Eye (tissue), 1 donor: ENCODE data around the gene RTF2.
A peak's percentile ranks its signal among the peaks of the same experiment; 100 is the strongest.

Experiments
- DNase-seq: peaks from one replicate; pipeline ENCODE4 v3.0.0-alpha.2; 2015

The RTF2 gene

GRCh38 chr20:56439771-56440291, 28.6 kb upstream of the RTF2 start:
- peak; percentile 51 for DNase-seq

GRCh38 chr20:56440346-56441007, 27.9 kb upstream of the RTF2 start:
- DNase-seq = no peak

GRCh38 chr20:56442389-56443365, 25.8 kb upstream of the RTF2 start:
- no peak for DNase-seq

GRCh38 chr20:56443654-56444540, 24.5 kb upstream of the RTF2 start:
- DNase-seq = peak; percentile 6

GRCh38 chr20:56445130-56445529, 23.3 kb upstream of the RTF2 start:
- DNase-seq = no peak

- no peak for DNase-seq
These were observed 22.9 kb upstream of the RTF2 start for GRCh38 chr20:56445540-56445939.

GRCh38 chr20:56447227-56447626, 21.2 kb upstream of the RTF2 start:
- DNase-seq = no peak

GRCh38 chr20:56449459-56449858, 19.0 kb upstream of the RTF2 start:
- DNase-seq = no peak

GRCh38 chr20:56451056-56451765, 17.2 kb upstream of the RTF2 start:
- DNase-seq = no peak

GRCh38 chr20:56453352-56453751, 15.1 kb upstream of the RTF2 start:
- no peak for DNase-seq

GRCh38 chr20:56454754-56455153, 13.7 kb upstream of the RTF2 start:
- DNase-seq = no peak

- DNase-seq = peak; percentile 6
These were observed 10.1 kb upstream of the RTF2 start for GRCh38 chr20:56458206-56458821.

GRCh38 chr20:56460459-56460858, 8.0 kb upstream of the RTF2 start:
- DNase-seq = no peak

- no peak for DNase-seq
These were observed 6.9 kb upstream of the RTF2 start for GRCh38 chr20:56461576-56461975.

- no peak for DNase-seq
These were observed 5.0 kb upstream of the RTF2 start for GRCh38 chr20:56463428-56463827.

- DNase-seq = no peak
These were observed 2.4 kb upstream of the RTF2 start for GRCh38 chr20:56465997-56466396.

GRCh38 chr20:56467968-56468315, 485 bp upstream of the RTF2 start:
- no peak for DNase-seq

- DNase-seq = no peak
These were observed 636 bp downstream of the RTF2 start for GRCh38 chr20:56469077-56469449.

- DNase-seq = no peak
These were observed 15.5 kb downstream of the RTF2 start for GRCh38 chr20:56483970-56484369.

- DNase-seq = no peak
These were observed 18.8 kb downstream of the RTF2 start for GRCh38 chr20:56487216-56487615.

- DNase-seq = no peak
These were observed 20.1 kb downstream of the RTF2 start for GRCh38 chr20:56488566-56488965.

- DNase-seq = no peak
These were observed 32.7 kb downstream of the RTF2 start for GRCh38 chr20:56501116-56501515.
